ENCODE data around the gene ARID5B.

ARID5B gene

DNA sequence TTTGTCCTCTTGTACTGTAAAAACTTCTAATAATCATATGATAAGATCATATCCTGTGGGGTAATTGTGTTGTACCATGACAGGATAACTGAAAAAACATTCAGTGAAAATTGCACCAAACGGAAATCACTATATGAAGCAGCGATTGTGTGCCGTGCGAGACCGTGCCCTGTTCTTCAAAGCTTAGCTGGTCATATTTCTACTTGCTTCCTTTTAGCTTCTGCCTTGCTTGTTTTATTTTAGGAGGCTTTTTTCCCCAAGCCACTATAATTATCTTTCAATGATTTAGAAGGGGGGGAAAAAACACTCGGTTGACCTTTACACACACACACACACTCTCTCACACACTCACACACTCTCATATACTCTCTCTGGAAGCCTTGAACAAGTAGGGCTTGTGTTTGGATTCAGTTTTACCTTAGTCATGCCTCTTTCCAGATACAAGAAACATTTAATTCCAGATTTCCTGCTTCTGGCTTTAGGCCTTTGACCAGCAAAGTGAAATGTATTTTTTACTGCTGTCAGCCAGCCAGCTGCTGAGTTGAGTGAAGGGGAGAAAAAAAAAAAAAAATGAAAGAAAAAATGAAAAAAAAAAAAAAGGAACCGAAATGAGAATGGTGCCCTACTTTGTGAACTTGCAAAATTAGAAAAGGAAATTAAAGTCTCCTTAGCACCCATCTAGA, 181.4 kb downstream of the ARID5B start:
- DNase-seq = no peak

DNA sequence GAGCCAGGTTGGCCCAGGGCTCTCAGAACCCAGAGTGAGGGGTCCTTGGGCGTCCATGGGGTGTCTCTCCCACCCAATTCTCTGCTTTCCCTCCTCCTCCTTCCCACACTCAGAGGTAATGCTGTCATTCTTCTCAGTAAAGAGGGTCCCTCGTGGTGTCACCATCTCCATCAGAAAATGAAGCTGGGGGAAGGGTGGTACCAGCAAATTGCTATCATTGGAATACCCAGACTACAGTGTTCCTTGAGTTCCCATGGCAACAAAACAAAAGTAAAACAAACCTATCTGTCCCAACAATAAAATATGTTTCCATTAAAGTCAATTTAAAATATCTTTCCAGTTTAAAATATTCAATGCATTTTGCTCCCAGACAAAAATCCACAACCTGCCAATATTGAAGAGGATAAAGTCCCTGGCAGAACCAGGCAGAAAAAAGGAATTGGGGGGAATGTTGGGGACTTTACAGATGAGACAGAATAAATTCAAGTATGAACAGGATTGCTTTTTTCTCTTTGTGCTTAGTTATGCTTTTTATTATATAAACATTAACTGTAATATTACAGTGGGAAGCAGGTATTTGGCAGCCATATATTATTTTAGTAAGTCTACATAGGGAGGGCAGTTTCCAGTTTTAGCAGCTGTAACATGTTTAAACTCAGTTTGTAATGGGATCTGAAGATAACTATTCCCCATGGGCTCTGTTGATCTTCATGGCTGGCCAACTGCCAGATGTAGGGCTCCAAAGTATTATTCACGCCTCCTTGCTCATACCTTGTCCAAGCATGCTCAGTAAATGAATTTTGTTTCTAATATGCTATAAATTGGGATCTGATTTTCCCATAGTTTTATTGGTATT, 182.1 kb downstream of the ARID5B start:
- no peak for DNase-seq

DNA sequence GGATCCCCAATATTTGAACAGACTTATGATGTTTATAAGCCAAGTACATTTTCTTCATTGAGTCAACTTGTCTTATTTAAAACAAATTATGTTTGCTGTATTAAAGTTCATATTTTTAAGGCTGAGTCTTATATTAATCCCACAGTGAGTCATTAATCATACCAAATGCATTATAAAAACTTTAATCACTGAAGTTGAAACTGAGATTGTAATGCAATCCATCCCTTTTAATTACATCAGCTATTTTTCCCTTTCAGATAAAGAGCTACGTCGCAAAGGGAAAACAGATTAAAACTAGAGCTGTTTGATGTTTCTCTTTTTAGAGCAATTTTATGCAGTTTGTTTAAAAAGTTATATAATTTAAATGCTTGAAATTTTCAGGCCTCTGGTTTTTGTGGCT, 183.0 kb downstream of the ARID5B start:
- no peak for DNase-seq

DNA sequence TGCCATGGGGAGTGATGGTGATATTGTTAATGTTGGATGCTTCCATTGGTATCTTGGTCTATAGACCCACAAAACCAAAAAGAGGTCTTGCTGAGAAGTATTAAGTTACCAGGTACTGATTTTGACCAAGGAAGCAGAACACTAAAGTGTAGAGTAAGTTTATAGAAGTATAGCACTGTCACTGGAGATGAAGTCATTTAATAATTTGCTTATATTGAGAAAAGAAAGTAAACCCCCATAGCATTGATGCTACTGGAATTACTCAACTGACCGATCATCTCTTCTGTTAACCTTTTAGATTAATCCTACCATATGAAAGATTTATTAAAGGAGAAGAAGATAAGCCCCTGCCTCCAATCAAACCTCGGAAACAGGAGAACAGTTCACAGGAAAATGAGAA, 183.9 kb downstream of the ARID5B start:
- DNase-seq = no peak

DNA sequence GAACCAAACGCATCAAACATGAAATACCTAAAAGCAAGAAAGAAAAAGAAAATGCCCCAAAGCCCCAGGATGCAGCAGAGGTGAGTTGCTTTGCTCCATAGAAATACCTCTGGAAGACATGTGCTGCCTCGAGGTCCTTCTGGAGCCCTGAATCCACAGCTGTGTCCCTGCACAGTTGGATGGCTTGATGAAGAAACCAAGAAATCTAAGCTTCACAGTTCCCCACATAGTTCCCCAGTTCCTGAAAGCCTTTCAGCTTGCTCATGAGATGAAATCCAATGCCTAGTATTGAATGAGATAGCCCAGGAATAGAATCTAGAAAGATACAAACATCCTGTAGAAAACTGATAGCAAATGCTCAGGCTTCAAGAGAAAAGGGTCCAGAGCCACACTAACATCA, 184.3 kb downstream of the ARID5B start:
- DNase-seq = no peak

DNA sequence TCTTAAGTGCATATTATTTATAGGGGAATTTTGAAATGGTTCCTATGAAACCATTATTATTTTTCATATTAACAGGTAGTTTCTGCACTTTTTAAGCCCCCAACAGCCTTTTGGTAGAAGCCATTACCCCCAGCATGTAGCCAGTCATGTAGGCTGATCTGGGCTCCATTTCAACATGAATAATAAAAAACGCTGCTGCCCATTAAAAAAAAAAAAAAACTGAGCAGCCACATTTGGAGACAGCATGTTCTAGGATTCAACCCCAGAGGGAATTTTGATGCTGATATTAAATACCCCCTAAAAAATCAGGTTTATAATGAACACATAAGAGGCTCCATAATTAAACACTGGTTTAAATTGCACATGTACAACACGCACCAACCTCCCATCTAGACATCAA, 185.8 kb downstream of the ARID5B start:
- DNase-seq = no peak

DNA sequence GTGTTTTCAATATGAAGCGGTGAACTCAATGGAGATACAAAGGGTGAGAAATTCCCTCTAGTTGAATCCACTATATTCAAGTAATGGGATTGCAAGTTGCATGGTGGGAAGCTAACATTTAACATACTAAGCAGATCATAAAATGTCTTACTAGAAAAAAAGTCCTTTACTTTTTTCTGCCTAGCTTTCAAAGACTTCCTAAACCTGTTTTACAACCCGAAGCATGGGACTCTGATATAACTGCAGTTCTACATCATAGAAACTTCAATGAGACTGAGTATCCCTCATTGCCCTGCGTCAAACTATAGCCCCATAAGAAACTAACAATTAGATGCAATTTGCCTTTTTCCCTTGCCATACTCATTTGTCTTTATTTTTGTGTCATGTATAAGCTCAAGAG, 187.3 kb downstream of the ARID5B start:
- no peak for DNase-seq

DNA sequence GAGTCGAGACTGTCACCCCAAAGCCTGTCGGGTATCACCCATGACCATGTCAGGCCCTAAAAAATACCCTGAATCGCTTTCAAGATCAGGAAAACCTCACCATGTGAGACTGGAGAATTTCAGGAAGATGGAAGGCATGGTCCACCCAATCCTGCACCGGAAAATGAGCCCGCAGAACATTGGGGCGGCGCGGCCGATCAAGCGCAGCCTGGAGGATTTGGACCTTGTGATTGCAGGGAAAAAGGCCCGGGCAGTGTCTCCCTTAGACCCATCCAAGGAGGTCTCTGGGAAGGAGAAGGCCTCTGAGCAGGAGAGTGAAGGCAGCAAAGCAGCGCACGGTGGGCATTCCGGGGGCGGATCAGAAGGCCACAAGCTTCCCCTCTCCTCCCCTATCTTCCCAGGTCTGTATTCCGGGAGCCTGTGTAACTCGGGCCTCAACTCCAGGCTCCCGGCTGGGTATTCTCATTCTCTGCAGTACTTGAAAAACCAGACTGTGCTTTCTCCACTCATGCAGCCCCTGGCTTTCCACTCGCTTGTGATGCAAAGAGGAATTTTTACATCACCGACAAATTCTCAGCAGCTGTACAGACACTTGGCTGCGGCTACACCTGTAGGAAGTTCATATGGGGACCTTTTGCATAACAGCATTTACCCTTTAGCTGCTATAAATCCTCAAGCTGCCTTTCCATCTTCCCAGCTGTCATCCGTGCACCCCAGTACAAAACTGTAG, 191.0 kb downstream of the ARID5B start:
- DNase-seq = no peak

DNA sequence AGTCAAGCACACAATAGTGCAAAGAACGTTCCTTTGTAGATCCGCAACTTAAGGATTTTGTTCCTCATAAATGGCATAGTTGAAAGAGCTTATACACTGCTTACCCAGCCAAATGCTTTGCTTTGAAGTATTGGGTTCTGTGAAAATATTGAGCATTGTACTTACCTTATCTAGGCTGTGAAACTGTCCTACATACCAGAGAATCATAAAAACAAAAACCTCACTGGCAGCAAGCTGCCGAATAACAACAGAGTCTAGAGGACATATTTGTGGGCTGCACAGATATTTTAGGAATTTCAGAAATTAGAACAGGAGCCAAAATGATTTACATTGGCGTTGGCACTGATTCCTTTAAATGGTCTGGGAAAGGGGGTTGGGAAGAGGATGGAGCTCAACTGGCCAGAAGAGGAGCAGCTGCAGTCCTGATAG, 192.4 kb downstream of the ARID5B start:
- DNase-seq = no peak

DNA sequence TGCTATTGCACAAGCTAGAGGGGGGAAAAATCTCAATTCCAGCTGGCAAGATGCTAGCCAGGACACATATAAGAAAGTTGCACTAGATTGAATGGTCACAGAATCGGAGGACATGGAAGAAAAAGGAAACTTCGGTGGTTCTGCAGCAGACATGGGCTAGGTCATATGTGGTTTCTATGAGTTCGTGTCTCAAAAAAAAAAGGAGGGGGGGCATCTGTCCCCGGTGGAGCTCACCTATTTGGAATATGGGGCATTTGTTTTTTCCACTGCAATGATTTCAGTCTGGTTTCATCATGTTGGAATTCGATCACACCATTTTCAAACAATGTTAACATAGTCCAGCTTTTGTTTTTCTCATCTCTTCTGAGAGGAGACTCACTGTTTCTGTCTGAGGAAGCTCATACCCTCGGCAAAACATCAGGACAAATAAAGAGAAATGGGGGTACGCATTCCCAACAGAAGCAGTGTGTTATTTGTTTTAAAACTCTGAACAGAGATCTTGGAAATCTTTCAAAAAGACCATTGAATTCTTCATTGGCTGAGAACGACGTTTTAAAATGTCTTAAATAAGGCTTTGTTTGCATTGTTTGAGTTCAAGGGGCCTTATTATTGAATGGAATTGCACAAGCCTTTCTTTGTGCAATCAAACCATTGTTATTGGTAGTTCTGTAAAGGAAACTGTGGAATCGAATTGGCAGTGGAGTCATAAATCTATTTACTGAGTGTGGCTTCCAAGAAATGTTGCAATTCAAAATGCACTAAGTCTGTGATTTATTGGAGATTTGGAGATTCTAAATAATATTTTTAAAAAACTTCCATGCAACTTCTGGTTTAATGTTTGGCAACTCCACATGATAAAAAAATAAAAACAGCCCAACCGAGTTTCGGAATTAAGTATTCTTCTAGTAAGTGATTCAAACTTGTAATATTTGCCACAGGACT, 194.0 kb downstream of the ARID5B start:
- no peak for DNase-seq

DNA sequence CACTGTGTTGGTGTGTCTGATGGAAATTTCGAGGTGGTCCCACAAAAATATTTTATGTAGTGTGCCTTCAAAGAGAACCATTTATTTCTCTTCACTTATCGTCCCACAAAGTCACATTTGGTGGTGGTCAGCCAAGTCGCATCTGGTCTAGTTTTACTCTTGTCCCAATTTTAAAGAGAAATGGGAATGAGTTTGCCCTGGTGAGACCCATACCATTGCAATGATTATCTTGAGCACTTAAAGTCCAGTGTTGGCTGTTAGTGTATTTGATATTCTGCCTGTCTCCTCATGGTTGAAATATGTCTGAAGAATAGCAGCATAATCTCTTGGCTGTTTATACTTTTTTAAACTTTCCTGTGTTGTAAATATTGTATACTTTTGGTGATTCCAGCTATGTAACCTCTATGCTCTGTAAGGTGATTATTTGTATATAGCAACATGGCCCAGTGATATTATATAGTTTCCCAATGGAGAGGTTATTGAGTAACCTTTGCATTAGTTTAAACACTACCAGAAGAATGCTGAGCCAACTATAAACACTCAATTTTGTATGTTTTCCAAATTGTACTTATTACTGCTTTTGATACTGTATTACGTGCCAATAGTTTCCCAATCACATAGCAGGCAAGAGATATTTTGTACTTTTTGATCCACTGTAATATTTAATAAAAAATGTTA, 194.9 kb downstream of the ARID5B start:
- no peak for DNase-seq

DNA sequence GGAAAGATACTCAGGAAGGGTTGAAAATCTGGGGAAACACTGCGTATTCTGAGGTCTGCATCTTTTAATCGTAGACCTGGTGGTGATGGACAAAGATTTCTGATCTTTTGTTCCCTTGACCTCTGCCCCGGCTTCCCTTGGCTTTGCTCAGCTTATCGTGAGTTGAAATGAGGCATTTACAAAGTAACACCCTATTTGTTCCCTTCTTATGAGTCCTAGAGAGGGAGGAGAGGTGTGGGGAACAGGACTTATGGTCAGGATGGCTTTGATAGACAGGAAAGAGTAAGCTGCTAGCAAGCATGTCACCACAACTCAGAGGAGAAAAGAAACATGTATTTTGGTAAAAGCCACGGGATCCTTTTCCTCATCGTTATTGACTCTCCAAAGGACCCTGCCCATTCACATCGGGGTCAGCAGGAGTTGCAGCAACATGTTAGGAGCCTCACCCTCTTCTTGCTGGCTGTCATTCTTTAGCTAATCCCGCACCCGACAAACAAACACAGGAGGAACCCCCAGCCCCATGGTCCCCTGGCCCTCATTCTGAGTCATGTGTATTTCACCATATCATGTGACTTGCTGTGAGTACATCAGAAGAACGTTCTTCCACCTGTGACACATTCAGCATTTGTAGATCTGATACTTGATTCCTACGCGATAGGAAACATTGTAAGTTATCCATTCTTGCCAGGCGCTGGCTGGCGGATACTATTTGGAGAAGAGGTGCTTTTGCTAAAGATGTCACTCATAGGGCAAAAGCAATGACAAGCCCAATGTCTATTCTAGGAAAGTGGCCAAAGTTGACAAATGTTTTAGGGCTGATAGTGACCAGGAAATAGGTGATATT, 197.0 kb downstream of the ARID5B start:
- DNase-seq = no peak

DNA sequence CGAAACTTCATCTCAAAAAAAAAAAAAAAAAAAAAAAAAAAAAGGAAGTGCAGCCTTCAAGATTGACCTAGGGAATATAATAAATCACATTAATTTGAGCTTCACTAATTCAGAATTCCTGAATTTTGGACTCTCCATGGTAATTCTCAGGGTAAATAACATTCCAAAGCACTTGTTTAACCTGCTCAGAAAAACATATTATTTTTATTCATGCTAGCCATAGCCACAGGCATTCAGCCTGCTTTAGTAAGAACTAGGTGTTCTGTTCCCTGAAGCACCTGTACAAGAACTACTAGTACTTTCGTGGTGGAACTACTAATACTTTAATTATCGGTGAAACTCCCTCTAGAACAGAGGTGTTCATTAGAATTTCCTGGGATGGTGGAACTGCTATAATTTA, 197.8 kb downstream of the ARID5B start:
- DNase-seq = no peak

DNA sequence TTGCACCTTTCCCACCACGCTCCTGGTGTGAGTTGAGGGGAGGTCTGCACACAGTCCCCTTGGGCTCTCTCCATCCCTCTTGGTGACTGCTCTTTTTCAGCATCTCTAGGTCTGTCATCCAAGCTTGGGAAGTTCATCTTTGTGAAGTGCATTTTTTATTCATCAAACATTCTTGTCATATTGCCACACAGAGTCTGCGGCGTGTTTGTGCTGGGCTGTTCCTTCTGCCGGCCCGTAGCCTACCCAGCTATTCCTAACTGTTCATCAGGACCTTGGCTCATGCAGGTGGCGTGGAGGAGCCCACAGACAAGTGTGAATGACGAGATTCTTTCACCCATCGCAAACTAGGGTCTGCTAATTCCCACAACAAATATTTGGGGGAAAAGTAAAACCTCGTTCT, 202.4 kb downstream of the ARID5B start:
- DNase-seq = no peak

DNA sequence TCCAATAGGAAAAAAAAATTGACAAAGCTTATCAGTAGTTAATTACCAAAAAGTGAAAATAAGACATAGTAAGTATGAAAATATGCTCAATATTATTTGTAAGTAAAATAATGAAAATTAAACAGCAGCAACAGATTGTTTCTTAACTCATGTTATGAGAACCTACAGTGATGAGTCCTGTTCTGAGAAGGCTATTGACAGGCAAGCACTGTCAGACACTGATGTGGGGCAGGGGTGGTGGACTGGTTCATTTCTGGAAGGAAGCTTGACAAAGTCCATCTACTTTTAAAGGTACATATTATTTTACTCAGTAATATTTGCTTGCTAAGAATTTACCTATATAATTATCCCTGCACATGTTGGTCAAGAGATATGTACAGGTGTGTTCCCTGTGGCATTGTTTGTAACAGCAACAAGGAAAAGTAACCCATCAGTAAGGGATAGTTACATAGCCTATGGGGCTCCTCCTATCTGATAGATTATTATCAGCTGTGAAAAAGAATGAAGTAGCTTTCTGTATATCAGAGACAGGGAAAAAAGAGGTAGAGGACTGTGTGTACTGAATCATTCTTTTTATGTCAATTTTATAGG, 205.5 kb downstream of the ARID5B start:
- no peak for DNase-seq

DNA sequence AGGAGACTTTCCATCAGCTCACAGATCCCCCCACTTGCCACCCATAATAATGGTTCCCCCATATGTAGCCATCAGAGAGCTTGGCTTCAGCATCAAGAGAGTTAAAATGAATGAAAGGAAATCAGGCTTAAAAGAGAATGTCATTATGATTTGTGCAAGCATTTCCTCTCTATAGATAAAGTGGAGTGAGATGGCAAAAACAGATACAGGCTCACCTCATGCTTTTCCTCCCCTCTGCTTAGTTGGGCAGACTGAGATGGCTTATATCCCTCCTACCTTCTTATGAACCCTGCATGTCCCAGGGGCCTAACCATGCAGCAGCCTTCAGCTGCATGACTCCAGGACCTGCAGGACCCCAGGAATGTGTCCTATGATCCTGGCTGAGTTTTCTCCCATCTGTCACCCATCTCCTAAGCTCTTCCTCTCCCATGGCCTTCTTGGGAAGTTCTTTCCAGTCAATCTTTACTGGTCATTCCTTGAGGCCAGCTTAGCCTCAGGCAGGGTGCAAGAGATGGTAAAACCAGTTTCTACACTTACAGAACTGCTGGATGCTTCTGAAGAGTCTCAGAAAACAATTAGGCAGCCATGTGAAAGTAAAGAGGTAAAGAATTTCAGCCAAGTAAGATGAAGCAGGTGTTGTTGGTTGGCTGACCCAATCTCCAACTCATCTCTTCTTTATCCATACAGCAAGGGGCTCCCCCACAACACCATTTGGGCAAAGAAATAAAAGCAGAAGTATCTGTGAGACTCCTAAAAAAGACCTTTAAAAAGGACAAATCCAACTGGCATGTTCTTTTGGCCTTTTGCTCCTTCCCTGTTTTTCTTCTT, 207.5 kb downstream of the ARID5B start:
- no peak for DNase-seq

DNA sequence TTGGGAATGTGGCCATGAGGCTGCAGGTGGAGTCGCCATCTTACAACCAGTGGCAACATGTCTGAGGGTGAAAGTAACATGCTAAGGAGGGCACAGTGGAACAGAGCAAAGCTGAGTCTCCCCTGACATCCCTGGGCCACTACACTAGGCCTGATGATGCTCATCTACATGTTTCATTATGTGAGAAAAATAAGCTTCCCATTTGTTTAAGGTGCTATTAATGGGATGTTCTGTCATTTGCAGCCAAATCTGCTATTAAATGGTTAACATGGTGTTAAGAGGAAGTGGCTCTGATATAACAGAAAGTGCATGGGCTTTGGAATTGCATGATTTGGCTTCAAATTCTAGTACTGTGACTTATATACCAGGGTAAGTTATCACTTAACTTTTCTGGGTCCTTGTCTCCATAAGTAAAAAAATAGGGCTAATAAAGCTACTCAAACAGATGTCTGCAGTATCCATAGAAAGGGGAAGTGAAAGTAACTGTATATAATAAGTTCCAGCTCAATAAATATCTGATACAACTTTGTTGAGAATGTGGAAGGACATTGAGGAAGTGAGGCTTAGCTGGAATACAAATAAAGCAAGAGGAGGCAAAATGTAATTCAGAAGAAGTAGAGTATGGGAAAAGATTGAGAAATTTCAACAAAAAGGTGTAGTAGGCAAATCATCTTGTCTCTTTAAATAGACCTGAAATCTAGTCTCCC, 208.2 kb downstream of the ARID5B start:
- no peak for DNase-seq

DNA sequence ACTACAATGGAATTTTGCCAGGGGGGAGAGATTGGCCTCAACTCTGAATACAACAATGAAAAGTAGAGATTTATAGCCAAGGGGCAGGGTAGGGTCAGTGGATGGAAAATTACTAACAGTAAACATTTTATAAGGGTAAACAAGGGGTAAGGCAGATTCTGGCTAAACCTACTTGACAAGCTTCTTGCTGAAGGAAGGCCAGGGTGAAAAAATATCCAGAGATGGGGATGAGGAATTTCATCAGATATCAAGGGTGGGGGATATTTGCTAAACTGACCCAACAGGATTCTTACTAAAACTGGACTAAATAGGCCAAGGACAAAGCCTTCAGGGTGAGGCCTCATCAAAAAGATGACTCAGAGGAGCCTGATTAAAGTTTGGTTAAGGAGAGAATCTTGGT, 210.8 kb downstream of the ARID5B start:
- no peak for DNase-seq

DNA sequence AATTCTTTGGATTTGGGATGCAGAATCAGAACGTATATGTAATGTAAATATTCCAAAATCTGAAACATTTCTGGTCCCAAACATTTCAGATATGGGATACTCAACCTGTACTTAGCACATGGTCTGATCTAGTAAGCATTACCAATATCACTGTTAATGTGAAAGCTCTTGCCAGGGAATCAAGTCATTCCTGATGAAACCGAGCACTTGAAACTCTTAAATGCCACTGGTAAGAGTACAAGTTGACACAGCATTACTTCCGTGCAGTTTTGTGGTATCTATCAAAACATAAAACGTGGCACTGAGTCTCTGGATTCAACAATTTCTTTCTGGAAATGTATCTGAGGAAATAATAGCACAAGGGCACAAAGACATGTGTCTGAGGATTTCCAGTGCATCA, 211.5 kb downstream of the ARID5B start:
- no peak for DNase-seq

Data from cortex of kidney (tissue), 1 donor.